HEK293 (cell line): ENCODE measurements around the gene CACNB4.

Experiments used
- GFI1B ChIP-seq: fragments of 450-650 bp; formaldehyde crosslinking; IDR thresholded peaks from 2 replicates; pipeline ENCODE4 v1.5.1; 2016; ENCODE audit warnings: missing biosample characterization, missing genetic modification characterization
- OSR2 ChIP-seq: fragments of 450-650 bp; formaldehyde crosslinking; IDR thresholded peaks from 2 replicates; pipeline ENCODE4 v1.5.1; 2016; ENCODE audit warnings: missing biosample characterization, missing genetic modification characterization
- PATZ1 ChIP-seq: fragments of 450-650 bp; formaldehyde crosslinking; IDR thresholded peaks from 2 replicates; pipeline ENCODE4 v1.5.1; 2016; ENCODE audit warnings: missing biosample characterization, missing genetic modification characterization
- SALL2 ChIP-seq: fragments of 450-650 bp; formaldehyde crosslinking; IDR thresholded peaks from 2 replicates; pipeline ENCODE4 v1.5.0; 2017; ENCODE audit warnings: missing biosample characterization, mild to moderate bottlenecking, missing genetic modification characterization, borderline replicate concordance
- TRIM28 ChIP-seq: IDR thresholded peaks from 2 replicates; pipeline ENCODE4 v1.6.1; 2011; ENCODE audit warnings: low read length, control low read depth, borderline replicate concordance
- YY1 ChIP-seq: fragments of 450-650 bp; formaldehyde crosslinking; IDR thresholded peaks from 2 replicates; pipeline ENCODE4 v1.5.1; 2018; ENCODE audit warnings: missing biosample characterization, missing genetic modification characterization
- ZBTB1 ChIP-seq: fragments of 450-650 bp; formaldehyde crosslinking; IDR thresholded peaks from 2 replicates; pipeline ENCODE4 v1.5.1; 2016; ENCODE audit warnings: missing biosample characterization, missing genetic modification characterization
- ZFP69B ChIP-seq: fragments of 450-650 bp; formaldehyde crosslinking; IDR thresholded peaks from 2 replicates; pipeline ENCODE4 v1.5.1; 2016; ENCODE audit warnings: missing biosample characterization, missing genetic modification characterization
- ZNF114 ChIP-seq: fragments of 450-650 bp; formaldehyde crosslinking; IDR thresholded peaks from 2 replicates; pipeline ENCODE4 v1.5.0; 2017; ENCODE audit warnings: missing biosample characterization, missing genetic modification characterization
- ZNF19 ChIP-seq: fragments of 450-650 bp; formaldehyde crosslinking; IDR thresholded peaks from 2 replicates; pipeline ENCODE4; 2016; ENCODE audit warnings: missing biosample characterization, missing genetic modification characterization, low read depth
- ZNF214 ChIP-seq: fragments of 450-650 bp; formaldehyde crosslinking; IDR thresholded peaks from 2 replicates; pipeline ENCODE4 v1.5.1; 2017; ENCODE audit warnings: missing biosample characterization, mild to moderate bottlenecking, missing genetic modification characterization, borderline replicate concordance
- ZNF239 ChIP-seq: fragments of 450-650 bp; formaldehyde crosslinking; IDR thresholded peaks from 2 replicates; pipeline ENCODE4 v1.5.1; 2016; ENCODE audit warnings: missing biosample characterization, missing genetic modification characterization
- ZNF24 ChIP-seq: fragments of 450-650 bp; formaldehyde crosslinking; IDR thresholded peaks from 2 replicates; pipeline ENCODE4 v1.5.1; 2016; ENCODE audit warnings: missing biosample characterization, missing genetic modification characterization
- ZNF266 ChIP-seq: fragments of 450-650 bp; formaldehyde crosslinking; IDR thresholded peaks from 2 replicates; pipeline ENCODE4 v1.5.1; 2016; ENCODE audit warnings: missing biosample characterization, missing genetic modification characterization, low read depth
- ZNF350 ChIP-seq: fragments of 450-650 bp; formaldehyde crosslinking; IDR thresholded peaks from 2 replicates; pipeline ENCODE4 v1.5.0; 2017; ENCODE audit warnings: missing biosample characterization, mild to moderate bottlenecking, missing genetic modification characterization
- ZNF362 ChIP-seq: fragments of 450-650 bp; formaldehyde crosslinking; IDR thresholded peaks from 2 replicates; pipeline ENCODE4 v1.5.1; 2016; ENCODE audit warnings: missing biosample characterization, missing genetic modification characterization
- ZNF391 ChIP-seq: fragments of 450-650 bp; formaldehyde crosslinking; IDR thresholded peaks from 2 replicates; pipeline ENCODE4 v1.5.1; 2016; ENCODE audit warnings: low read depth, missing biosample characterization, missing genetic modification characterization, borderline replicate concordance
- ZNF514 ChIP-seq: fragments of 450-650 bp; formaldehyde crosslinking; IDR thresholded peaks from 2 replicates; pipeline ENCODE4 v1.5.1; 2016; ENCODE audit warnings: missing biosample characterization, missing genetic modification characterization
- ZNF529 ChIP-seq: fragments of 450-650 bp; formaldehyde crosslinking; IDR thresholded peaks from 2 replicates; pipeline ENCODE4 v1.5.1; 2017; ENCODE audit warnings: missing genetic modification characterization, missing biosample characterization; ENCODE audit not compliant: insufficient replicate concordance
- ZNF549 ChIP-seq: fragments of 450-650 bp; IDR thresholded peaks from 2 replicates; pipeline ENCODE4 v1.5.1; 2018; ENCODE audit warnings: missing biosample characterization, missing genetic modification characterization, mild to moderate bottlenecking, inconsistent platforms, moderate library complexity
- ZNF571 ChIP-seq: fragments of 450-650 bp; formaldehyde crosslinking; IDR thresholded peaks from 2 replicates; pipeline ENCODE4 v1.5.0; 2017; ENCODE audit warnings: missing biosample characterization, missing genetic modification characterization
- ZNF623 ChIP-seq: fragments of 450-650 bp; formaldehyde crosslinking; IDR thresholded peaks from 2 replicates; pipeline ENCODE4 v1.5.1; 2016; ENCODE audit warnings: missing biosample characterization, missing genetic modification characterization
- ZNF707 ChIP-seq: fragments of 450-650 bp; formaldehyde crosslinking; IDR thresholded peaks from 2 replicates; pipeline ENCODE4 v1.5.1; 2016; ENCODE audit warnings: missing biosample characterization, missing genetic modification characterization
- ZNF747 ChIP-seq: fragments of 450-650 bp; formaldehyde crosslinking; IDR thresholded peaks from 2 replicates; pipeline ENCODE4 v1.5.1; 2016; ENCODE audit warnings: missing biosample characterization, missing genetic modification characterization
- ZNF837 ChIP-seq: fragments of 450-650 bp; formaldehyde crosslinking; IDR thresholded peaks from 2 replicates; pipeline ENCODE4 v1.5.1; 2016; ENCODE audit warnings: missing biosample characterization, missing genetic modification characterization
- ZSCAN18 ChIP-seq: fragments of 450-650 bp; formaldehyde crosslinking; IDR thresholded peaks from 2 replicates; pipeline ENCODE4 v1.5.1; 2016; ENCODE audit warnings: missing biosample characterization, missing genetic modification characterization
- TF ChIP-seq, protein P1 (sequence below): fragments of 450-650 bp; formaldehyde crosslinking; IDR thresholded peaks from 2 replicates; pipeline ENCODE4 v1.5.1; 2016; ENCODE audit warnings: missing biosample characterization, missing genetic modification characterization
- TF ChIP-seq, protein P2 (sequence below): fragments of 450-650 bp; formaldehyde crosslinking; IDR thresholded peaks from 2 replicates; pipeline ENCODE4; 2016; ENCODE audit warnings: missing biosample characterization, missing genetic modification characterization

Gene CACNB4

DNA sequence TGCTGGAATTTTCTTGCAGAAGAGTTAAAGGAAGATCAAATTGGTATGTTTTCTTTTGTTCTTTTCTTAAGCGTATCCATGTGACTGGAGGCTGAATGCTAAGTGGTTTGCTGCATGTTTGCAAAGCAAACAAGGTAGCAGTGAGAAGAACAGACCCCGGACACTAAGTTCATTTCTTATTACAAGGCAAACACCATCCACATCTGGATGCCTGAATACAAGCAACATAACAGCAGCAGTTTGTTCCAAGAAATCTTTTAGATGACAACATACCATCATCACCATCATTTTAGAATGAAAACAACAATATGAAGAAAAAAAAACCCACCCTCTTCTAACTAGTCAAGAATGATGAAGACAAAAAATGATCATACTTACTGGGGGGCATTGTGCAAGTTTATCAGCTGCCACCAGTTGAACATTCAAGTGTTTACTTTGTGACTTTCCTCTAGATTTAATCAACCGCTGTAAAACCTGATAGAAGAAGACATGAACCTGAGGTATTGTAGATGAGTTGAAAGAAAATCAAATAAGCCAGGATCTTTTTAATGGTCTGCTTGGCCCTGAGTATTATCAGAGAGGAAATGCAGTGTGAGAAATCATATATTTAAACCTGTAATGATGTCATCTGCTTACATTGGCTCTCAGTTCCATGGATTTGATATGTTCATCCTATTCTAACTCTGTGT lies 245.6 kb downstream of the CACNB4 start (continued):
- no peak for TF ChIP-seq ZNF747 (tag by site-specific recombination)
- TF ChIP-seq ZNF391 = no peak
- no peak for TF ChIP-seq ZNF214
- no peak for TF ChIP-seq OSR2
- TF ChIP-seq PATZ1 = no peak
- TF ChIP-seq ZNF623 (tag by site-specific recombination) = no peak
- no peak for TF ChIP-seq ZNF529 (tag by site-specific recombination)
- TF ChIP-seq ZNF19 (tag by site-specific recombination) = no peak
- TF ChIP-seq ZNF266 (tag by site-specific recombination) = no peak
- TF ChIP-seq TRIM28 = no peak
- no peak for TF ChIP-seq YY1 (tag by site-specific recombination)
- TF ChIP-seq, protein P1, sequence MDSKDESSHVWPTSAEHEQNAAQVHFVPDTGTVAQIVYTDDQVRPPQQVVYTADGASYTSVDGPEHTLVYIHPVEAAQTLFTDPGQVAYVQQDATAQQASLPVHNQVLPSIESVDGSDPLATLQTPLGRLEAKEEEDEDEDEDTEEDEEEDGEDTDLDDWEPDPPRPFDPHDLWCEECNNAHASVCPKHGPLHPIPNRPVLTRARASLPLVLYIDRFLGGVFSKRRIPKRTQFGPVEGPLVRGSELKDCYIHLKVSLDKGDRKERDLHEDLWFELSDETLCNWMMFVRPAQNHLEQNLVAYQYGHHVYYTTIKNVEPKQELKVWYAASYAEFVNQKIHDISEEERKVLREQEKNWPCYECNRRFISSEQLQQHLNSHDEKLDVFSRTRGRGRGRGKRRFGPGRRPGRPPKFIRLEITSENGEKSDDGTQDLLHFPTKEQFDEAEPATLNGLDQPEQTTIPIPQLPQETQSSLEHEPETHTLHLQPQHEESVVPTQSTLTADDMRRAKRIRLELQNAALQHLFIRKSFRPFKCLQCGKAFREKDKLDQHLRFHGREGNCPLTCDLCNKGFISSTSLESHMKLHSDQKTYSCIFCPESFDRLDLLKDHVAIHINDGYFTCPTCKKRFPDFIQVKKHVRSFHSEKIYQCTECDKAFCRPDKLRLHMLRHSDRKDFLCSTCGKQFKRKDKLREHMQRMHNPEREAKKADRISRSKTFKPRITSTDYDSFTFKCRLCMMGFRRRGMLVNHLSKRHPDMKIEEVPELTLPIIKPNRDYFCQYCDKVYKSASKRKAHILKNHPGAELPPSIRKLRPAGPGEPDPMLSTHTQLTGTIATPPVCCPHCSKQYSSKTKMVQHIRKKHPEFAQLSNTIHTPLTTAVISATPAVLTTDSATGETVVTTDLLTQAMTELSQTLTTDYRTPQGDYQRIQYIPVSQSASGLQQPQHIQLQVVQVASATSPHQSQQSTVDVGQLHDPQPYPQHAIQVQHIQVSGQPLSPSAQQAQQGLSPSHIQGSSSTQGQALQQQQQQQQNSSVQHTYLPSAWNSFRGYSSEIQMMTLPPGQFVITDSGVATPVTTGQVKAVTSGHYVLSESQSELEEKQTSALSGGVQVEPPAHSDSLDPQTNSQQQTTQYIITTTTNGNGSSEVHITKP (tag by site-specific recombination) = no peak
- TF ChIP-seq GFI1B (tag by site-specific recombination) = peak; percentile 51; the same call in 1 of the 2 replicates
- TF ChIP-seq ZNF707 = no peak
- TF ChIP-seq ZNF239 (tag by site-specific recombination) = no peak
- TF ChIP-seq ZNF549 = no peak
- TF ChIP-seq ZNF837 (tag by site-specific recombination) = no peak
- TF ChIP-seq ZSCAN18 (tag by site-specific recombination) = no peak
- TF ChIP-seq ZNF571 (tag by site-specific recombination) = no peak
- no peak for TF ChIP-seq ZNF514 (tag by site-specific recombination)
- no peak for TF ChIP-seq ZNF350 (tag by site-specific recombination)
- TF ChIP-seq, protein P2, sequence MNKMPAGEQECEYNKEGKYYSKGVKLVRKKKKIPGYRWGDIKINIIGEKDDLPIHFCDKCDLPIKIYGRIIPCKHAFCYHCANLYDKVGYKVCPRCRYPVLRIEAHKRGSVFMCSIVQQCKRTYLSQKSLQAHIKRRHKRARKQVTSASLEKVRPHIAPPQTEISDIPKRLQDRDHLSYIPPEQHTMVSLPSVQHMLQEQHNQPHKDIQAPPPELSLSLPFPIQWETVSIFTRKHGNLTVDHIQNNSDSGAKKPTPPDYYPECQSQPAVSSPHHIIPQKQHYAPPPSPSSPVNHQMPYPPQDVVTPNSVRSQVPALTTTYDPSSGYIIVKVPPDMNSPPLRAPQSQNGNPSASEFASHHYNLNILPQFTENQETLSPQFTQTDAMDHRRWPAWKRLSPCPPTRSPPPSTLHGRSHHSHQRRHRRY (tag by site-specific recombination) = no peak
- TF ChIP-seq ZNF362 (tag by site-specific recombination) = no peak
- no peak for TF ChIP-seq SALL2 (tag by site-specific recombination)
- TF ChIP-seq ZNF24 (tag by site-specific recombination) = no peak
- TF ChIP-seq ZBTB1 (tag by site-specific recombination) = no peak
- no peak for TF ChIP-seq ZFP69B (tag by site-specific recombination)
- TF ChIP-seq ZNF114 (tag by site-specific recombination) = no peak
- TF ChIP-seq, all 188 proteins: peak for 9
